HUES6 (cell line): ENCODE results near the gene ATP4A.

Experiments
- H3K27ac ChIP-seq: 2 replicates; pipeline ENCODE4 v1.7.0; 2013; ENCODE audit warnings: low read depth, mild to moderate bottlenecking, low read length, inconsistent platforms
- H3K27me3 ChIP-seq: 2 replicates; pipeline ENCODE4 v1.6.1; 2013; ENCODE audit warnings: low read length; ENCODE audit not compliant: control insufficient read depth, insufficient read depth
- H3K36me3 ChIP-seq: 2 replicates; pipeline ENCODE4 v1.6.1; 2013; ENCODE audit warnings: low read length; ENCODE audit not compliant: control insufficient read depth, insufficient read depth
- H3K4me1 ChIP-seq: 2 replicates; pipeline ENCODE4 v1.6.1; 2013; ENCODE audit warnings: low read length; ENCODE audit not compliant: control insufficient read depth, insufficient read depth
- H3K4me3 ChIP-seq: 2 replicates; pipeline ENCODE4 v1.5.1; 2013; ENCODE audit warnings: low read depth, low read length
- H3K9ac ChIP-seq: one replicate; pipeline ENCODE4 v1.6.1; 2013; ENCODE audit warnings: mild to moderate bottlenecking, low read length
- H3K9me3 ChIP-seq: 2 replicates; pipeline ENCODE4 v1.6.1; 2013; ENCODE audit warnings: low read depth, low read length; ENCODE audit not compliant: control insufficient read depth, insufficient read depth

Gene ATP4A

DNA sequence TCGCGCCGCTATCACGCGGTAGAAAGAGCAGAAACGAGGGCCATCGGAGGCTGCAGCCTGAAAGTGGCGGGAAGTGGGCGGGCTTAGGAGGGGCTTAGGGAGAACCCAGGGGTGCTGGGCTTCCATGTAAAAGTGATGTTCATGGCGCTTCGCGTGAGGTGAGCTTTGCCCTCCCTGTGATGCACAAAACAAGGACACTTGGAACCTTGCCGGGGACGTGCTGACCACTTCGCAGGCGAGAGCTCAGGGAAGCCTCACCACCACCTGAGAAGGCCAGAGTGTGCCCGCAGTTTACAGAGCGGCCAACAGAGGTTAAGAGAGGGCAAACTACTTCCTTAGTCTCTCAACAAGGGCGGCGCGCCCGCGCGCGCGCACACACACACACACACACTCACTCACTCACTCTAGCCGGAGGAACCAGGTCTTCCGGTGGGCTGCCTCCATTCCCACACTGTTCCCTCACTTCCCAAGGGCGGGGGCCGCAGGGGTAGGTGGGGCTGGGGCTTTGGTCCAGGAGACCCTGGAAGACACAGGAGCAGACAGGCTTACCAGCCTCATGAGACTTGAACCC is 29.6 kb downstream of the ATP4A start:
- no peaks in the 10 kb centered on the region for H3K9me3 ChIP-seq
- peaks cover 9% of the 10 kb centered on the region for H3K27me3 ChIP-seq
- peak overlapping the region; percentile 12; the same call in 1 of the 2 replicates for H3K4me3 ChIP-seq
- no peak overlapping the region for H3K27ac ChIP-seq
- no peaks in the 10 kb centered on the region for H3K36me3 ChIP-seq
- H3K9ac ChIP-seq: no peak overlapping the region
- H3K4me1 ChIP-seq: peaks cover 22% of the 10 kb centered on the region

DNA sequence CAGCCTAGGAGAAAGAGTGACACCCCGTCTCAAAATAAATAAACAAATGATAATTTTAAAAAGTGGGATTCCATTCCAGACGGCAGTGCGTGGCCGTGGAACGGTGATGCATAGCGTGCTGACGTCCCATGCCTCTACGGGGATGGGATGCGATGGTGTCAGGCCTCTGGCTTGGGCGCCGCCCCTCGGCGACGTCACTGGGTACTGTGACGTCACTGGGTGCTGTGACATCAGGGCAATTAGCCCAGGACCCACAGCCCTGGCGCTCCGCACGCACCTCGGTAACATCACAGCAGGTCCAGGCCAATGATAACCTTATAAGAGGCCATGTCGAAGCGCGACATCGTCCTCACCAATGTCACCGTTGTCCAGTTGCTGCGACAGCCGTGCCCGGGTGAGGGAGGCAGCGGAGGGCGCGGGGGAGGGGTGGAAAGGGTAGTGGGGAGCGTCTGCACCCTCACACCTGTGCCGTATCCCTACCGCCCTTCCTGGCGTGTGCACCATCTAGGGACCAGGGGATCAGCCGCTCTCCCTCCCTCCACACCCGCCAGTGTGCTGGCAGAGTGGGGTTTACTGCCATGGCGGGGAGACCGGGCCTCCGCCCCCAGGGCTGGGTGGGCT is 30.1 kb downstream of the ATP4A start, which contains the start of gene GAPDHS:
Gene GAPDHS, plus strand, starts transcription at position 256 of the 621 bp plus-strand sequence. Its CDS starts 72 bp downstream, at position 328.
- Histone ChIP-seq H3K9ac (no peak within 1 kb of the TSS), H3K27ac (no peak within 1 kb of the TSS), H3K36me3 (no peaks in the 10 kb centered on the region), H3K27me3 (peaks cover 9% of the 10 kb centered on the region), H3K9me3 (no peaks in the 10 kb centered on the region), H3K4me3 (peak within 1 kb of the TSS; percentile 12; the same call in 1 of the 2 replicates), H3K4me1 (peaks cover 22% of the 10 kb centered on the region)

DNA sequence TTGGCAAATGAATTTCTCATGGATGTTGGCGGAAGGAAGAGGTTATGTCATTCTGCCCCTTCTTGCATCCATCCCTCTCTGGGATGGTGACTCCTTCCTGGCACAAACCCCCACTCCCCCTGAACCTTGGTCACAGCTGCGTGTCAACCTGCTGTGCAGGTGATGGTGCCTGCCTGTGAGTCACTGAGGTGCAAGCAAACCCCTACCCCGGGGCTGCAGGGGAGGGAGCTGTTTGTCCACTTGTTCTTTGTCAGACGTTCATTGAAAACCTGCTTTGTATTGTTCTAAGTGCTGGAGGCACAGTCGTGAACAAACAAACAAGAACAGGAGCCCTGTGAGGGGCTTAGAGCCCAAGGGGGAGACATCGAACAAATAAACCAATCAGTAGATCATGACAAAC is 32.2 kb downstream of the ATP4A start:
- Histone ChIP-seq H3K9ac (no peak overlapping the region), H3K9me3 (no peaks in the 10 kb centered on the region), H3K4me3 (no peak overlapping the region), H3K36me3 (no peaks in the 10 kb centered on the region), H3K4me1 (peaks cover 12% of the 10 kb centered on the region), H3K27ac (no peak overlapping the region), H3K27me3 (peaks cover 13% of the 10 kb centered on the region)

DNA sequence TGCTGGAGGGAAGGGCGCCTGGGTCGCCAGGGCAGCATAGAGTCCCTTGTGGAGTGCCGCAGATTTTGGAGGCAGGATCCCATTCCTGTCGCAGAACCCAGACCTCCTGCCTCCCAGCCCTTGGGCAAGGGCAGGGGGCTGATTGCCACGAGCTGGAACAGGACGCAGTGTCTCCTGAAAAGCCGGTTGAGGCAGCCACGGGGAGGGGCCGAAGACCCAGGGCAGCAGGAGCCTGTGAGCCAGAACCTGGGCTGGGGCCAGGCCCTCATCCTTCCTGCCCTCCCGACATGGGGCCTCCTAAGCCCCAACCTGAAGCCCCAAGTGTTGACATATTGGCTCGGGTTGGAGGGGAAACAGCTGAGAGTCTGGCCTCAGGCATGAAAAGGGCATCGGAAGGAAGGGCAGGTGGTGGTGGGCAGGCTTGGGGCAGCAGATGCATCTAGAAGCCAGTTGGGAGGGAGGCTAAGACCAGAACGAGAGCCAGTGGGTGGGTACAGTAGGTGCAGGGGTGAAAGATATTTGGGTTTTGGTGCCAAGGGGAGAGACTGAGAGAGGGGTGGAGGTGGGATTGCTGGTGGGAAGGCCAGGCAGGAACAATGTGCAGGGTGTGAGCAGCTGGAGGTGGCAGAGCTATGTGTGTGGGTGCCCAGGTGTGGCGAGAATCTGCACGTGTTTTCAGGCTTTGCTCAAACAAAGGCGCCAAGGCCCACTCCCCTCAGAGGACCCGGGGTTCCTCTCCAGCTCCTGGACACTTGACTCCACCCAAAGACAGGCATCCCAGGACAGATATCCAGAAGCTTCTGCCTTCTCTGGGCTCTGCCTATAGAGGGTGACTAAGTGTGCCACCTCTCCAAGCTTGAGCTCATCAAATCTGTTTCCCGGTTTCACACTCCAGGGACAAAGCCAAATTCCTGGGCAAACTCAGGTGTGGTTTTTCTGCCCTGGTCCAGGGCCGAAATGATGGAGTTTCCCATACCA is 33.9 kb downstream of the ATP4A start:
- Histone ChIP-seq H3K9me3 (no peaks in the 10 kb centered on the region), H3K36me3 (no peaks in the 10 kb centered on the region), H3K9ac (no peak overlapping the region), H3K4me3 (no peak overlapping the region), H3K4me1 (peaks cover 14% of the 10 kb centered on the region), H3K27ac (no peak overlapping the region), H3K27me3 (peaks cover 26% of the 10 kb centered on the region)

DNA sequence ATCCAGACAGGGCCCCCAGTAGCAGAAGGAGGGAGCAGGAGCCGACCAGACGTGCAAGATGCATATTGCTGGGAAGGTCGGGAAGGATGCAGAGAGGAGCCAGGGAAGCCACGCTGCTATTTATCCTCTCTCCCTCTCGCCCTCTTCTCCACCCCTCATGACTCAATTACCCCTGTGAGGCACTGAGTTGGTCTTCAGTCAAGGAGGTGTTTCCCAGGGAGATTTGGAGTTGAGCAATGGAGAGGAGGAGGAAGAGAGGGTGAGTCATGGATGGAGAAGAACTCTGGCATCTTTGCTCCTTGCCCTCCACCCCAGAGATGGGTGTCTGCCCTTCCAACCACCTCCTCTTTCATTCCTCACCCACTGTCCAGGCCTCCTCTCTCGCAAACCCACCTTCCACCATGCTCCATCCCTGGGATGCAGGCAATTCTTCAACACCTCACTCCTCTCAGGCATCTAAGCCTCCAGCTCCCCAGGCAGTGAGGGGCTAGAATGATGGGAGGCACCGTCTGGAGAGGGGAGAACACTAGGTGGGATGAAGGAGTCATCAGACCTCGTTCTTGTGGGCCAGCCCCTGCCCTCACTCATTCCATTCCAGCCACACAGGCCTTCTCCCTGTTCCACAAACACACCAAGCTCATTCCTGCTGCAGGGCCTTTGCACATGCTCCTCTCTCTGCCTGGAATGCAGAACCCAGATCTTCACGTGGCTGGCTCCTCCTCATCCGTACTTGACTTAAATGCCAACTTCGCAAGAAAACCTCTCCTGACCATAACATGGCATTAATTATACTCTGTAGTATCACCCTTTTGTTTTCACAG is 35.0 kb downstream of the ATP4A start, which contains the start of gene SBSN:
Gene SBSN, minus strand, starts transcription at position 94 of the 821 bp plus-strand sequence. Its CDS starts 30 bp downstream, at position 64.
- Histone ChIP-seq H3K4me3 (no peak within 1 kb of the TSS), H3K36me3 (no peaks in the 10 kb centered on the region), H3K4me1 (peaks cover 16% of the 10 kb centered on the region), H3K27me3 (peaks cover 29% of the 10 kb centered on the region), H3K9me3 (no peaks in the 10 kb centered on the region), H3K27ac (no peak within 1 kb of the TSS), H3K9ac (no peak within 1 kb of the TSS)

DNA sequence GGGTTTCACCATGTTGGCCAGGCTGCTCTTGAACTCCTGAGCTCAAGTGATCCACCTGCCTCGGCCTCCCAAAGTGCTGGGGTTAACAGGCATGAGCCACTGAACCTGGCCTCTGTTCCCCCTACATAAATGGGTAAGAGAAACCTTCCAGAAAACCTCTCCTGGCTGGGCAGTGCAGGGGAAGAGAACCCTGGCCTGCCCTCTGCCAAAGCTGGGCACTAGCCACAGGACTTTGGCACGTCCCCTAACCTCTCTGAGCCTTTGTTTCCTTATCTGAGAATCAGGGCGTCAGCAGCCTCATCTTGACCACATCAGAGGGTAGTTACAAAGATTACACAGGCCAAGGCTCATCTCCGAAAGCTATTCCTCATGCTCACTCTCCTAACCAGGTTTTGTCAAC is 37.6 kb downstream of the ATP4A start:
- H3K36me3 ChIP-seq: no peaks in the 10 kb centered on the region
- H3K27ac ChIP-seq: no peak overlapping the region
- H3K27me3 ChIP-seq: peaks cover 20% of the 10 kb centered on the region
- no peaks in the 10 kb centered on the region for H3K9me3 ChIP-seq
- no peak overlapping the region for H3K9ac ChIP-seq
- H3K4me3 ChIP-seq: no peak overlapping the region
- H3K4me1 ChIP-seq: peaks cover 20% of the 10 kb centered on the region

DNA sequence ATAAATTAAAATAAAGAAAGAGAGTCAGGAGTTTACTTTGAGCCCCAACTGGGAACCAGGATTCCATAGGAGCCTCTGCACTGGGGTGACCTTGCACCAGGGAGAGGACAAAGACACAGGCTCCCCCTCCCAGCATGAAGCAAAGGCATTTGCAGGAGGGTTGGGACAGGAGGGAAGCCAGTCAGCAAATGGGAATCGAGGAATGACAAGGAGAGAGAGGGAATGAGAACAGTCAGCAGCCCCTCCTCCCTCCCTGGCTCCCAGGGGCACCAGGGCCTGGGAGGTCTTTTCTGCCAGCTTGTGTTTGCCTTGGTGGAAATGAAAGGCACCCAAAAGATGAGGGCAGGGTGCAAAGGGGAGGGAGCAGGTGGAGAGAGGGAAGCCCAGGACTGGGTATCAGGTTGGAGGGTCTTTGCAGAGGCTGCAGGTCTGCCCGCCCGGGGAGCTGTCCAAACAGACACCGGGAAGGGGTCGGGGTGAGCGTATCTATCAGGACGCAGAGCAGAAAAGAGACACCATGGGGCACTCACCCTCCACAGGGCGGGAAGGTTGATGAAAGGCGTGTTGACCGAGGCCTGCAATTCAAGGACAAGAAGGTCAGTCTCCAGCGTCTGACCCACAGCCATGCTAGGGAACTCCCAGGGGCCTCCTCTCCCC is 39.1 kb downstream of the ATP4A start:
- H3K4me1 ChIP-seq: peaks cover 20% of the 10 kb centered on the region
- peaks cover 20% of the 10 kb centered on the region for H3K27me3 ChIP-seq
- H3K4me3 ChIP-seq: peak overlapping the region; percentile 40
- H3K9ac ChIP-seq: no peak overlapping the region
- H3K9me3 ChIP-seq: no peaks in the 10 kb centered on the region
- H3K27ac ChIP-seq: no peak overlapping the region
- no peaks in the 10 kb centered on the region for H3K36me3 ChIP-seq

DNA sequence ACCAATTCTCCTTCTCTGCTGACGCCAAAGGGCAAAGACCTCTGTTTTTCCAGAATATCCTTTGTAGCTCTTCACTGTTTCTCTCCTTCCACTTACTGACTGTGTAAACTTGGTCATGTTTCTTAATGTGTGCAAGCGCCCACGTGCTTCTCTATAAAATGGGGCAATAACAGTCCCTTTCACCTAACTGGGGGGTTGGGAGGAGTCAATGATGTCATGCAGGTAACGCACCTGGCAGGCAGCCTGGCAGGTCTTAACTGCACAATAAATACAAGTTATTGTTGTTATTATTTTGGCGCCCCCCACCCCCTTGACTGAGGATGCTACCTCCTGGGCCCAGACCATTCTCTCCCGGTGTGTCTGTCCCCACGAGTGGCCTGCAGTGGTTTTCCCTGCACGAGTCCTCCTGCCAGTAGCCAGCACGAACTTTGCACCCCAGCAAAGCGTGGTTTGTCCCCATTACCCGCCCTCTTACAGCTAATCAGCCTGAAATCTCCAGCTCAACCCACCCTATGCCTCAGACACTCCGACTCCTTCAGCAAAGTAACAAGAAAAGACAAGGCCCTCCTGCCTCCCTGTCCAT is 40.6 kb downstream of the ATP4A start:
- Histone ChIP-seq H3K36me3 (no peaks in the 10 kb centered on the region), H3K27me3 (peaks cover 16% of the 10 kb centered on the region), H3K4me1 (peaks cover 20% of the 10 kb centered on the region), H3K4me3 (no peak overlapping the region), H3K27ac (no peak overlapping the region), H3K9me3 (no peaks in the 10 kb centered on the region), H3K9ac (no peak overlapping the region)

DNA sequence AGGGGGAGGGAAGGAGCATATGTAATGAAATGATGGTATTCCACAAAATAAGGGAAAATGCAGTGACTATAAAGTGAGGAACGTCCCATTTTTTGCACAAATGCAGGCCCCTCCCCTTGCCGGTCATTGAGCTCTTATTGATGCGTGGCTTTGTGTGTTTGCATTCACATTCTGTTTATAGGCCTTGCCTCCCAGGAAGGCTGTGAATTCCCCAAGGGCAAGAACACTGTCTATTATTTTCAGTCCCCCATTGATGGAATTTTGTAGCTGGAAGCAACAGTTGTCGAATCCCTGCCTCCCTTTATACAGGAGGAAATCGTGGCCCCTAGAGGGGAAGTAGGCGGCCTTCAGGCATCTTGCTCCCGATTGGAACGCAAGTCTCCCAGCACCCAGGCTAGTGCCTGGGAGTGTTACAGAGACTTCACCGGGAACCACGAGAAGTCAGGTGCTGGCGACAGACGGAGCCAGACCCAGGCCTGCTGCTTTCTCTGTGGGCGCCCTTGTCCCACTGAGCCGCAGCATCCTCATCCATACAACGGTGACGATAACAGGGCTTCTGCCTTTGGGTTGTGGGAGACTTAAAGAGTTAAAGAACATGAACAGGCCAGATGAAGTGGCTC is 42.2 kb downstream of the ATP4A start:
- peaks cover 16% of the 10 kb centered on the region for H3K27me3 ChIP-seq
- no peak overlapping the region for H3K27ac ChIP-seq
- no peaks in the 10 kb centered on the region for H3K9me3 ChIP-seq
- H3K9ac ChIP-seq: no peak overlapping the region
- peaks cover 20% of the 10 kb centered on the region for H3K4me1 ChIP-seq
- H3K4me3 ChIP-seq: no peak overlapping the region
- no peaks in the 10 kb centered on the region for H3K36me3 ChIP-seq
